Memory B cell (primary cell): ENCODE measurements around the gene NFX1.

Experiments
- ATAC-seq: fragments of 150-1000 bp; cut with Tn5 transposase; 2 replicates; pipeline ENCODE4 v1.10.0; 2021; ENCODE audit warnings: low read depth, mild to moderate bottlenecking, moderate library complexity
- DNase-seq, 2 donors: peaks; one replicate each; pipeline ENCODE4 v3.0.0; 2022; ENCODE audit warnings: low spot score in 2 of 2
- H3K27ac Mint-ChIP-seq: one replicate; pipeline ENCODE4 v1.8.0; 2022; ENCODE audit warnings: mild to moderate bottlenecking, moderate library complexity, mixed read lengths
- H3K27me3 Mint-ChIP-seq: one replicate; pipeline ENCODE4 v1.8.0; 2022; ENCODE audit warnings: mixed read lengths
- H3K36me3 Mint-ChIP-seq: one replicate; pipeline ENCODE4 v1.8.0; 2022; ENCODE audit warnings: mild to moderate bottlenecking, mixed read lengths
- H3K4me1 Mint-ChIP-seq: one replicate; pipeline ENCODE4 v1.8.0; 2022; ENCODE audit warnings: mixed read lengths
- H3K4me3 Mint-ChIP-seq: one replicate; pipeline ENCODE4 v1.8.0; 2022; ENCODE audit warnings: mild to moderate bottlenecking, moderate library complexity, mixed read lengths
- H3K9me3 Mint-ChIP-seq: one replicate; pipeline ENCODE4 v1.8.0; 2022; ENCODE audit warnings: mixed read lengths

The NFX1 gene

GRCh38 chr9:33290247-33291030, at the start of gene NFX1:
Gene NFX1, plus strand, starts transcription at chr9:33290516. Its CDS starts 57 bp downstream, at chr9:33290573.
- peak within 1 kb of the TSS; percentile 99 for H3K27ac Mint-ChIP-seq
- ATAC-seq = peak; percentile 82
- peaks cover 29% of the 10 kb centered on the region for H3K4me1 Mint-ChIP-seq
- peak within 1 kb of the TSS; percentile 97 for H3K4me3 Mint-ChIP-seq
- H3K27me3 Mint-ChIP-seq = no peaks in the 10 kb centered on the region
- DNase-seq = peak; percentile 95 to 96
- H3K9me3 Mint-ChIP-seq = no peaks in the 10 kb centered on the region
- H3K36me3 Mint-ChIP-seq = peaks cover 20% of the 10 kb centered on the region

- Mint-ChIP-seq H3K27ac (no peak overlapping the region), H3K27me3 (peaks cover 4% of the 10 kb centered on the region), H3K4me3 (no peak overlapping the region), H3K36me3 (no peaks in the 10 kb centered on the region), H3K4me1 (no peaks in the 10 kb centered on the region), H3K9me3 (no peaks in the 10 kb centered on the region)
- no peak for ATAC-seq
- no peak for DNase-seq
Measured at GRCh38 chr9:33241298-33241697, 49.0 kb upstream of the NFX1 start.

GRCh38 chr9:33242609-33243134, 47.6 kb upstream of the NFX1 start:
- Mint-ChIP-seq H3K4me3 (no peak overlapping the region), H3K27ac (no peak overlapping the region), H3K27me3 (peaks cover 2% of the 10 kb centered on the region), H3K9me3 (no peaks in the 10 kb centered on the region), H3K36me3 (peaks cover 3% of the 10 kb centered on the region), H3K4me1 (no peaks in the 10 kb centered on the region)
- ATAC-seq (no peak), DNase-seq (no peak)

GRCh38 chr9:33244137-33244784, 46.1 kb upstream of the NFX1 start:
- Mint-ChIP-seq H3K27ac (no peak overlapping the region), H3K4me3 (no peak overlapping the region), H3K36me3 (peaks cover 6% of the 10 kb centered on the region), H3K27me3 (peaks cover 2% of the 10 kb centered on the region), H3K9me3 (no peaks in the 10 kb centered on the region), H3K4me1 (no peaks in the 10 kb centered on the region)
- ATAC-seq (no peak), DNase-seq (no peak)

DNA sequence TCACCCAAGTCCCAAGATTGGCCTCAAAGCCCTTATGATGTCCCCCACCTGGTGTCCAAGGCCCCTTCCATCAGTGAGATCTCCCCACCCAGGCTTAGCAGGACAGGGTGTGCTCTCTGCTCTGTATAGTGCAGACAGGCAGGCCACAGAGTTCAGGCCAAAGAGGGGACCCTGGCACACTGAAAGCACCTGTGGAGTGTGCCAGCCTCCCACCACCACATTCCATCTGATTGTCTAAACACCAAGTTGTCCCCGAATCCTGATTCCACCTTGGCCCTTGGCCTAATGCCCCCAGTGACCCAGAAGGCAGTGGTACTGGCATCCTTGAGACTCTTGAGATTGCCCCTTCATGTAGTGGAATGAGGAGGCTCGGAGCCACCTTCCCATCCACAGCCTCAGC, 45.0 kb upstream of the NFX1 start:
- no peak overlapping the region for H3K27ac Mint-ChIP-seq
- H3K9me3 Mint-ChIP-seq = no peaks in the 10 kb centered on the region
- H3K4me3 Mint-ChIP-seq = no peak overlapping the region

GRCh38 chr9:33246269-33246860, 44.0 kb upstream of the NFX1 start:
- ATAC-seq = no peak
- Mint-ChIP-seq H3K27me3 (no peaks in the 10 kb centered on the region), H3K4me3 (no peak overlapping the region)

More for the DNA sequence above, 45.0 kb upstream of the NFX1 start:
- peaks cover 6% of the 10 kb centered on the region for H3K36me3 Mint-ChIP-seq
- H3K27me3 Mint-ChIP-seq = peaks cover 2% of the 10 kb centered on the region
- peaks cover 6% of the 10 kb centered on the region for H3K4me1 Mint-ChIP-seq
- ATAC-seq (no peak), DNase-seq (no peak)

DNA sequence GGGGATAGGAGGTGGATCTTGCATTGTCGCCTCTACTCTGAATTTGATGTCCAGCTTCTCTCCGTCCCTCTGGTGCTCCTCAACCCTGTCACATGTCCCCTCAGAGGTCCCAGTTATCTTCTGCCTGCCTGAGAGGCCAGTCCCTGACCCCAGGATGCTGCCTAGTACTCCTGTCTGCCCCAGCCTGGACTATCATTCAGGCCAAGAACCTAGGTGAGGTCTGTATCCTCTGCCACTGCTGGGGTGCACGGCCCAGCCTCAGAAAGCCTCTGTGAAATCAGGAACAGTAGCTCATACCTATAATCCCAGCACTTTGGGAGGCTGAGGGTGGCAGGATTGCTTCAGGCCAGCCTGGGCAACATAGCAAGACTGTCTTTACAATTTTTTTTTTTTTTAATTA, 41.7 kb upstream of the NFX1 start:
- H3K36me3 Mint-ChIP-seq = peaks cover 13% of the 10 kb centered on the region
- peaks cover 6% of the 10 kb centered on the region for H3K4me1 Mint-ChIP-seq
- no peaks in the 10 kb centered on the region for H3K9me3 Mint-ChIP-seq
- ATAC-seq (no peak), DNase-seq (no peak)
- no peak overlapping the region for H3K4me3 Mint-ChIP-seq
- H3K27me3 Mint-ChIP-seq = no peaks in the 10 kb centered on the region
- no peak overlapping the region for H3K27ac Mint-ChIP-seq

More at GRCh38 chr9:33246269-33246860, 44.0 kb upstream of the NFX1 start:
- Mint-ChIP-seq H3K4me1 (peaks cover 6% of the 10 kb centered on the region), H3K36me3 (peaks cover 7% of the 10 kb centered on the region), H3K9me3 (no peaks in the 10 kb centered on the region), H3K27ac (no peak overlapping the region)
- no peak for DNase-seq

- Mint-ChIP-seq H3K36me3 (peaks cover 13% of the 10 kb centered on the region), H3K4me3 (no peak overlapping the region)
- ATAC-seq = peak; percentile 24
Measured at GRCh38 chr9:33249087-33249658, 41.1 kb upstream of the NFX1 start.

DNA sequence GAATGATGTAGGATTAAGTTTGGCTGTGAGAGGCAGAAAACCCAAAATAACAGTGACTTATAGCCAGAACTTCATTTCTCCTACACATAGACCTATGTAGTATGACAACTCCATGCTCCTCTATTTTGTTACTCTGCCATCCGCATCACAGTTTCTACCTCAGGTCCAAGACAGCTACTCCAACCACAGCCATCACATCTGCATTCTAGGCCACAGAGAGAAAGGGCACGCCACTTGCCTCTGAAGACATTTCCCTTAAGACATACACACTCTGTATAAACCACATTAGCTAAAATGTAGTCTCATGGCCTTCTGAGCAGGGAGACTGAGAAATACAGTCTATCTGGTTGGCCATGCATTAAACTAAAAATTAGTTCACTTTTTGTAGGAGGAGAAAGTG, 40.3 kb upstream of the NFX1 start:
- no peak for ATAC-seq
- H3K27ac Mint-ChIP-seq = no peak overlapping the region
- H3K4me1 Mint-ChIP-seq = peaks cover 6% of the 10 kb centered on the region

More at GRCh38 chr9:33249087-33249658, 41.1 kb upstream of the NFX1 start:
- no peak overlapping the region for H3K27ac Mint-ChIP-seq
- no peak for DNase-seq
- no peaks in the 10 kb centered on the region for H3K9me3 Mint-ChIP-seq
- H3K27me3 Mint-ChIP-seq = no peaks in the 10 kb centered on the region
- H3K4me1 Mint-ChIP-seq = peaks cover 6% of the 10 kb centered on the region

GRCh38 chr9:33250458-33250995, 39.8 kb upstream of the NFX1 start:
- peaks cover 13% of the 10 kb centered on the region for H3K36me3 Mint-ChIP-seq
- H3K9me3 Mint-ChIP-seq = no peaks in the 10 kb centered on the region
- no peaks in the 10 kb centered on the region for H3K27me3 Mint-ChIP-seq
- ATAC-seq (no peak), DNase-seq (no peak)
- no peak overlapping the region for H3K27ac Mint-ChIP-seq
- peaks cover 6% of the 10 kb centered on the region for H3K4me1 Mint-ChIP-seq
- H3K4me3 Mint-ChIP-seq = no peak overlapping the region

More for the DNA sequence above, 40.3 kb upstream of the NFX1 start:
- H3K9me3 Mint-ChIP-seq = no peaks in the 10 kb centered on the region
- no peaks in the 10 kb centered on the region for H3K27me3 Mint-ChIP-seq
- H3K36me3 Mint-ChIP-seq = peaks cover 13% of the 10 kb centered on the region
- H3K4me3 Mint-ChIP-seq = no peak overlapping the region
- DNase-seq = no peak

- no peak overlapping the region for H3K4me3 Mint-ChIP-seq
- H3K36me3 Mint-ChIP-seq = peaks cover 21% of the 10 kb centered on the region
- peaks cover 6% of the 10 kb centered on the region for H3K4me1 Mint-ChIP-seq
- no peak overlapping the region for H3K27ac Mint-ChIP-seq
- no peak for ATAC-seq
- H3K27me3 Mint-ChIP-seq = no peaks in the 10 kb centered on the region
- DNase-seq = no peak
- no peaks in the 10 kb centered on the region for H3K9me3 Mint-ChIP-seq
Measured at GRCh38 chr9:33254211-33254610, 36.1 kb upstream of the NFX1 start.

DNA sequence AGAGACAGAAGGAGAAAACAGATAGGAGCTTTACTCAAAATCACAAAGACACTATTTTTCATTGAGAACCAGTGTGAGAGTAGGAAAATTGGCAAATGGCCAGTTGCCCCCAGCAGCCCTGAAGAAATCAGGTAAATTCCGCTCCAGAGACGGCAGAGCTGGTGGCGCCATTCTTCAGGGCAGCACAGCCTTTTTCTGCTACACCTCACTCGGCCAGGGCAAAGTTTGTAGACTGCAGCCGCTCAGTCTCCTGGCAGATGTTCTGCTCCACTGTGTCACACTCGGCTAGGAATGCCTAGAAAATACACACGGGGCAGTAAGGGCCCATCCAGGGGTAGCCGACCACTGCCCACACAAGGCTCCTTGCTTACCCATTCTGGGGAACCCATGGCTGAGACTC, 35.3 kb upstream of the NFX1 start:
- H3K36me3 Mint-ChIP-seq = peaks cover 28% of the 10 kb centered on the region
- no peaks in the 10 kb centered on the region for H3K27me3 Mint-ChIP-seq
- peaks cover 3% of the 10 kb centered on the region for H3K4me1 Mint-ChIP-seq
- no peak for DNase-seq
- H3K27ac Mint-ChIP-seq = no peak overlapping the region
- H3K4me3 Mint-ChIP-seq = no peak overlapping the region
- H3K9me3 Mint-ChIP-seq = no peaks in the 10 kb centered on the region
- no peak for ATAC-seq

DNA sequence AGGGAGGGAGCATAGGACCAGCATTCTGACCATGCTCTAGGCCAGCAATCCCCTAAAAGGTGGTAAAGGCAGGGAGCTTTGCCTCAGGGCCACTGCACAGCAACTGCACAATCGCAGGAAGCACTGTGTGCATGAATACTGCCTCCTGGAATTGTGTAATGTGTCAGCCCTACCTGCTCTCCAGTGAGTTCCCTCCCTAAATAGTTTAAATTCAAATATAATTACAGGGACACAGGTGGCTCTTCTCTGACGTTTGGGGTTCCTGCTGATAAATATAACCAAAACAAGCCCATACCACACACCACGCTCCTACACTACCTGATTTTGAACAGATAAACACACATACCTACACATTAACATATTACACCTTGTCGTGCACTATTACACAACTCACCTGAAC, 34.8 kb upstream of the NFX1 start:
- DNase-seq (no peak), ATAC-seq (no peak)
- peaks cover 2% of the 10 kb centered on the region for H3K4me1 Mint-ChIP-seq
- H3K36me3 Mint-ChIP-seq = peaks cover 32% of the 10 kb centered on the region
- H3K27ac Mint-ChIP-seq = no peak overlapping the region
- H3K9me3 Mint-ChIP-seq = no peaks in the 10 kb centered on the region
- no peaks in the 10 kb centered on the region for H3K27me3 Mint-ChIP-seq
- H3K4me3 Mint-ChIP-seq = no peak overlapping the region

- Mint-ChIP-seq H3K4me3 (no peak overlapping the region), H3K4me1 (peaks cover 2% of the 10 kb centered on the region), H3K36me3 (peaks cover 33% of the 10 kb centered on the region), H3K9me3 (no peaks in the 10 kb centered on the region), H3K27me3 (no peaks in the 10 kb centered on the region), H3K27ac (no peak overlapping the region)
- DNase-seq (no peak), ATAC-seq (no peak)
Measured at GRCh38 chr9:33256236-33256635, 34.1 kb upstream of the NFX1 start.
